UCSD-AML1 (cell line): ENCODE measurements around the gene HYKK.
"Not testable (repeated sequence)": the region's sequence is repeated elsewhere in the genome, so short reads cannot be mapped to it uniquely, and the experiment has no call there.

Experiments
- DNase-seq: peaks from one replicate; lab custom pipeline; 2025; ENCODE audit not compliant: unreplicated experiment; lab: John Stamatoyannopoulos, UW

The HYKK gene

DNA sequence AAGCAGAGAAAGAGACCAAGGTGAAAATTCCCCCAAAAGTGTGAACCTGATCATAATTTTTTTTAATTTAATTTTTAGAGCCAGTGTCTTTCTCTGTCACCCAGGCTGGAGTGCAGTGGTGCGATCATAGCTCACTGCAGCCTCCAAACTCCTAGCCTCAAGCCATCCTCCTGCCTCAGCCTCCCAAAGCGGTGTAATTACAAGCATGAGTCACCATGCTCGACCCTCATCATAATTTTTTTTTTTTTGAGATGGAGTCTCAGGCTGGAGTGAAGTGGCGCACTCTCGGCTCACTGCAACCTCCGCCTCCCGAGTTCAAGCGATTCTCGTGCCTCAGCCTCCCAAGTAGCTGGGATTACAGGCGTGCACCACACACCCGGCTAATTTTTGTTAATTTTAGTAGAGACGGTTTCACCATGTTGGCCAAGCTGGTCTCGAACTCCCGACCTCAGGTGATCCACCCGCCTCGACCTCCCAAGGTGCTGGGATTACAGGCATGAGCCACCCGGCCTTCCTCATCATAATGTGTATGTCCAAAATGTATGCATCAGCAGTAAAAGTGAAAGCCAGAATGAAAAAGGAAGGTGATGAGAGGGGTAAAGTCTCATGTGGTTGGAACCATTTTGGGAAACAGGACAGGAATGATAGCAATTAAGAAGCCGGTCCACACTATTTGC, 32.2 kb downstream of the HYKK start:
- not testable (repeated sequence) for DNase-seq

DNA sequence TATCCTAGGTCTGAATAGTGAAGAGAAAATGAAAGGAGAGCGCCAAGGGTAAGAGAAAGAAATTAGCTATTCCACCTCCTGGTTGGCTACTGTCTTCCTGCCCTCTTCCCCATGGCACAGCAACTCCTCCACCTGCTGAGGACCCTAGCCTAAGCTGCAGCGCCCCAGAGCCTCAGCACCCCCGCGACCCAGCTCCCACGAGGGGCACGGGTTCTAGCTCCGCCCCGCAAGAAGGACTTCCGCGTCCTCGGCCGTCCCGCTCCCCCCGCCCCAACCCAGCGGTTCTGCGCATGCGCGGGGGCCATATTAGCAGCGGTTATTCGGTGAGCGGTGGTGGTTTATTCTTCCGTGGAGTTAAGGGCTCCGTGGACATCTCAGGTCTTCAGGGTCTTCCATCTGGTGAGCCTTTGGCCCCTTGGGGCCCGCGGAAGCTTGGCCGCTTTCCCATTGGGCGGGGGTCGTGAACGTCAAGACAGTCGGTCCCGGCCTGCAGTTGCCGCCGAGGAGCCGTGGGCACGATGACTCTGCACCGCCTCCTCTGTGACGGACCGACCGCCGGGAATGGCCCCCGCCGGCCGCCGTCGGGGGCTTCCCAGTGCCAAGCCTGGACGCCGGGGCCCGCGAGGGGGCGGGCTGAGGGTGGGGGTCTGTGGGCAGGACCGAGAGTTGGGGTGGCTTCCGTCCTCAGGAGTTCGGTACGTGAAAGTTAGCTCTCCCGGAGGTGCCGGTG, 32.9 kb downstream of the HYKK start, which contains the start of gene PSMA4:
TSS of gene PSMA4 (plus strand) at position 304 of the 730 bp plus-strand sequence. CDS start 1,484 bp downstream, outside the sequence.
- peak; percentile 95 for DNase-seq

DNA sequence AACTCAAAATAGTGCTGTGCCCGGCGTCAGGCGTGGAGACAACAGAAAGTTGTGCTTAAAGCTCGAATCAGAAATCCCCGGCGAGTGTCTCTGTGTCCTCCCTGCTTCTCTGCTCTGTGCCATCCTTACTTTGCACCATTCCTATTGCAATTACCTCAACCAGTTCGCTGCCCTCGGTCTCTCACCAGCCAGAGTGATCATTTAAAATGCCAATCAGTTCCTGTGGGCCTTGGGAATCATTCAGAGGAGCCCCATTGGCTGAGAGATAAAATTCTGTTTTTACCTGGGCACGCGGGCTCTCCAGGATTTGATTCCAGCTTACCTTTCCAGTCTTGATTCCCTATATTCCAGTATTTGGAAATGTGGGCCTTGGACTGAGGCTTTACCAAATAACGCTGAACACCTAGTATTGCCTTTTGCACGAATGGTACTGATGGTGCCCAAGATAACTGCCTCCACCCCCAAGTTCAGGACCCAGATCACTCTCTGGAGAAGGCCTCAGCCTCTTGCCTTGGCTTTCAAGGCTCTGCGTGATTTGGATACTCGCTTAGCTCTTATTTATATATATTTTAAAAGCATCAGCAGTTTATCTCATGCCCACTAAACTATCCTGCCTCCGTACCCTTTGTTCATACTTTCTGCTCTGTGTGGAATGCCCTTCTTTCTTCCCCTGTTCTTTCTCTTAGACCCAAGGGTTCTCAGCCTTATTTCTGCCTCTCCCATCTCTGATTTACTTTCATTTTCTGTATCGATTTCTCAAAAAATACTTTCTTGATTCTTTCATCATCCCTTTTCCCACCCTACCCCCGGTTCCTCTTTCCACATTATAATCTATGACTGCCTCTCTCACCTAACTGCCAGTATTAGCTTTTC, 33.7 kb downstream of the HYKK start:
- DNase-seq: no peak

DNA sequence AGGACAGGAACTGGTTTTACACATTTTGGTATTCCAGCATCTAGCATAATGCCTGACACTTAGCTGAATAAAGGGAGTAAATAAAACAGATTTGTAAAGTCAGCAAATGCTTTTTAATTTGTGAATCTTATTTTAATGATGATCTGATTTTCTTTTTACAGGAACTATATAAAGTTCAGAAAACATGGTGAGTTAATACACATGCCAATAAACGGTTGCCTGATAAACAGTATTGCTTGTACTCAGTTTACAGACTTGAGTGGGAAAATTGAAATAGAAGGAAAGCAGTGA, 34.3 kb downstream of the HYKK start:
- no peak for DNase-seq

DNA sequence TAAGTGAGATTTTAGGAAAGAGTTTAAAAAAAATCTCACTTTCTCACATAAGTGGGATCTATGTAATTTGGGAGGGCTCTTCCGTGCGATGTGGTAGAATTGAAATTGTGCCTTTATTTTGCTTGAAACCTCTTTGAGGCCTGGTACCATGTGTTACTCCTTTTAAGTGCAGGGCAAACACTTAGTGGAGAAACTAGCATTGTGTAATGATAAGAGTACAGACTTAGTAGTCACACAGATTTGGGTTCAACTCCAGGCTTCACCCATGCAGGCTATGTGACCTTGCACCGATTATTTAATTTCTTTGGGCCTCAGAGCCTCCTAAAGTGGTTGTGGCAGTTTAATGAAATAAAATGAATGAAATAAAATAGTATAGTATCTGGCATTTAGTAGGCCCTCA, 35.3 kb downstream of the HYKK start:
- DNase-seq: no peak

DNA sequence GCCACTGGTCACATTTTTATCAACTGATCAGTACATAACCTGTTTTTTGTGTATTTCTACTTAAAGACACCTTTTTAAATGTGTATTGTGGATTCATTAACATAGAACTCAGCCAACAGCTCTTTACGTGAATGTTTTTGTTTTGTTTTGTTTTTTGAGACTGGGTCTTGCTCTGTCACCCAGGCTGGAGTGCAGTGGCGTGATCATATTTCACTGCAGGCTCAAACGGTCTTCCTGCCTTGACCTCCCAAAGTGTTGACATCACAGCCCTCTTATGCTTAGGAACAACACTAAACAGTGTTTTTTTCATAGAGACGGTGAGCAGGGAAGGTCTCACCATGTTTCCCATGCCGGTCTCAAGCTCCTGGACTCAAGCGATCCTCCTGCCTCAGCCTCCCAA, 42.8 kb downstream of the HYKK start:
- DNase-seq: no peak

DNA sequence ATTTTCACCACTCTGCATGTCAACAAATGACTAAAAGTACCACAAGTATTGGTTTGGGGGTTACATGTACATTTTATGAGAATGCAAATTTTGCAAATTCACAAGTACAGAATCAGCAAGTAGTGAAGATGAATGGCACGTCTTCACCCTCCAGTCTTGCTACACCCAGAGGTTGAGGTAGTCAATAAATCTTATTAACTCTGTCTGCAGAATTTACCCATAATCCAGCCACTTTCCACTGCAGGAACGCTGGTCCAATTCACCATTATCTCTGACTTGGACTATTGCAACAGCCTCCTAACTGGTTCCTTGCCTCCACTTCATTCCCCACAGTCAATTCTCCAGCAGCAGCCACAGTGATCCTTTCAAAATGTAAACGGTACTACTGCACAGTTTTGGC, 43.4 kb downstream of the HYKK start:
- DNase-seq: no peak

DNA sequence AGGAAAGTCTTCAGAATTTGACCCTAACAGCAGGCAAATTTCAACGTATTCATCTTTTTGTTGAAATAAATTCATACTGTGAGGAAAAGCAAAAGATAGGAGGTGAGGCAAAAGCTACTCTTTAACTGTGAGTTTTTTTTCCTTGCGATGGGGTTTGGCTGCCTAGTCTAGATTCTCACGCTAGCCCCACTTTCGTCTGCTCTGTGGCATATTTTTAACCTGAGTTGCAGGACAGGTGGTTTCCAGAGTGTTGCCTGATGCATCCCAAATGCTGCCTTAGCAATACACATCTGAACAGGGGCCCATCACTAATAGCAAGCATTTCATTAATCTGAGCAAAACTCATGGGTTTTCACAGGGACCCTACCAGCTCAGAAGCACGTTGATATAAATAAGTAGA, 44.5 kb downstream of the HYKK start:
- DNase-seq: no peak

DNA sequence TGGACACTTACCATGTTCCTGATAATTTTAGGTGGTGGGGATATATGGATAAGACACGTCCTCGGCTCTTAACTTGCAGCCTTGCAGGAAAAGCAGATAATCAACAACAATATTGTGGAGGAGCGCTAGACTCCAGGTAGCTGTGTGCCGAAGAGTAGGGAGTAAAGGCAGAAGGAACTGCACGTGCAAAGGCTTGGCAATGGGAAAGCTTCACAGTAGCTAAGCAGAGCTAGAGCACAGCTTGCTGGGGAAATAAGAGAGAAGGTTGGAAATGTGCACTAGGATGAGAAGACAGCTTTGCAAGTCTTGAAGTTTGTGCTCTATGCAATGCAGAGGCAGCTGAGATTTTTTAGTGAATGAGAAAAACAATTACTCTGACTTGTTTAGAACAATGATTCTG, 45.2 kb downstream of the HYKK start:
- no peak for DNase-seq

DNA sequence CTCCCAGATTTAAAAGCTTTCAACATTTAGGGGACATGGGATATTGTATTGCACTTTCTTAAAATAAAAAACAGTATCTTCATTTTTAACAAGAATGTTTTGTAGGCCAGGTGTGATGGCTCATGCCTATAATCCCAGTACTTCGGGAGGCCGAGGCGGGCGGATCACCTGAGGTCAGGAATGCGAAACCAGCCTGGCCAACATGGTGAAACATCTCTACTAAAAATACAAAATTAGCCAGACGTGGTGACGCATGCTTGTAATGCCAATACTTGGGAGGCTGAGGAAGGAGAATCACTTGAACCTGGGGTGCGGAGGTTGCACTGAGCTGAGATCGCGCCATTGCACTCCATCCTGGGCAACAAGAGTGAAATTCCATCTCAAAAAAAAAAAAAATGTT, 52.8 kb downstream of the HYKK start:
- DNase-seq: not testable (repeated sequence)

DNA sequence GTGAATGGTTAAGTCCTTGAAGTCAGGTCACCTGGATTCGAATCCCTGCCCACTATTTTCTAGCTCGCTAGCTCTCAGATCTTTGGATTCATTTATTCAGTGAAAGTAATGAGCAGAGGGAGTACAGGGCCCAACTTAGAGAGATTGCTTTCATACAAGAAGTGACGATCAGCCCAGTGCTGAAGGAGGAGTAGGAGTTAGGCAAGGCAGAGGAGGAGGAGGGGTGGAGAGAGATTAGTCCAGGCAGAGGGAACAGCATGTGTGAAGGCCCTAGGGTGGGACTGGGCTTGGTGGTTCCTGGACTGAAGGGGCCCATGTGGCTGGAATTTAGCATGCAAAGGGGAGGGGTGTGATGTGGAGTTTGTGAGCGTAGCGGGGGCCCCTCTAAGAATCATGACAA, 54.1 kb downstream of the HYKK start:
- no peak for DNase-seq

DNA sequence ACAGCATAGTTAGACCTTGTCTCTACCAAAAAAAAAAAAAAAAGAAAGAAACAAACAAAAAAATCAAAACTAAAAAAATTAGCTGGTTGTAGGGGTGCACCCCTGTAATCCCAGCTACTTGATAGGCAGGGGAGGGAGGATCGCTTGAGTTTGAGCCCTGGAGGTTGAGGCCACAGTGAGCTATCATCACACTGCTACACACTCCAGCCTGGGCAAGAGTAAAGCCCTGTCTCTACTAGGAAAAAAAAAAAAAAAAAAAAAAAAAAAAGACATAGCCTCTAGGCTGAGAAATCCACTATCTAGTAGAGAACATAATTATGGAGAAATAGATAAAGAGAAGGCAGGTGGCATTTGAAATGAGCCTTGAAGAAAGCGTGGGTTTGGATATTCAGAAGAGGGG, 55.7 kb downstream of the HYKK start:
- no peak for DNase-seq

DNA sequence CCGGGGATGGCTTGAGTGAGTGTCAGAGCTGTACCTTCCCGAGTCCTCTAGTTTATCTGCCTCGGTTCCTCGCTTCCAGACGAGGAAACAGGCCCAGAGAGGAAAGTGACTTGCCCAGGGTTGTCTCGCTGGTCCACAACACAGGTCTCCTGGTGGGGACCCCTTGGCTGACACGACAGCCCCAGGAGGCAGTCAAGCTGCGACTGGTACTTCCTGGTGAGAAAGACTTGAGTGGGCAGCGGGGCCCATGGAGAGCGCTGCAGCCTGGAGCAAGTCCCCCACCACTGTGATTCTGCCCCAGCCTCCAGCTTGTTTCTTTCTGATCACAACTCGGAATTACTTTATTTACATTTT, 57.3 kb downstream of the HYKK start:
- DNase-seq: no peak

DNA sequence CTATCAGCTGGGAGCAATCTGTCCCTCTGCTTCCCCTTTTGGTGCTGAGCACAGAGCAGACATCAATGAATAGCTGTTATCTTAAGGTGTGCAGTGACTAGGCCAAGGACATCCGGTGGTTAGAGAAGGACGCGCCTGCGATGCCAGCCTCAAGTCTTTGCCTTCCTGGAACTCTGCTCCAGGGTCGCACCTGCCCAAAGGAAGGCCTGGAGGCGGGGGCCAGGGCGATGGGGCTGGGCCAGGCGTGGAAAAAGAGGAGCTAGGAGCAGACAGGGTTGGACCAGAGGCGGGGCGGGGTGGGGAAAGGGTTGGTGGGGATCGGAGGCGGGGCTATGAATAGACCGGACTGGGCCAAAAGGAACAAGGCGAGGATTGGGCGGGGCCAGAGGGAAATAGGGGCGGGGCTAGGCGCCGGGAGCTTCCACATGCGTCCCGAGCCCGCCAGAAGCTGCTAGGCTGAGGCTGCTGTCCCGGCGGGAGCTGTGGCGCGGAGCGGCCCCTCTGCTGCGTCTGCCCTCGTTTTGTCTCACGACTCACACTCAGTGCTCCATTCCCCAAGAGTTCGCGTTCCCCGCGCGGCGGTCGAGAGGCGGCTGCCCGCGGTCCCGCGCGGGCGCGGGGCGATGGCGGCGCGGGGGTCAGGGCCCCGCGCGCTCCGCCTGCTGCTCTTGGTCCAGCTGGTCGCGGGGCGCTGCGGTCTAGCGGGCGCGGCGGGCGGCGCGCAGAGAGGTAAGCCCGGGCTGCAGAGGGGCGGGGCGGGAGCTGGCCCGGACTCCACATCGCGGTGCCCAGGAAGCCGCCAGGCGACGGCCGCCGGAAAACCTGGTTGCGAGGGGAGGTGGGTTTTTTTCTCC, 57.9 kb downstream of the HYKK start, which contains the start of gene CHRNA5:
TSS of gene CHRNA5 (plus strand) at position 424 of the 854 bp plus-strand sequence. CDS start at position 624, 200 bp downstream.
- DNase-seq: peak; percentile 85

DNA sequence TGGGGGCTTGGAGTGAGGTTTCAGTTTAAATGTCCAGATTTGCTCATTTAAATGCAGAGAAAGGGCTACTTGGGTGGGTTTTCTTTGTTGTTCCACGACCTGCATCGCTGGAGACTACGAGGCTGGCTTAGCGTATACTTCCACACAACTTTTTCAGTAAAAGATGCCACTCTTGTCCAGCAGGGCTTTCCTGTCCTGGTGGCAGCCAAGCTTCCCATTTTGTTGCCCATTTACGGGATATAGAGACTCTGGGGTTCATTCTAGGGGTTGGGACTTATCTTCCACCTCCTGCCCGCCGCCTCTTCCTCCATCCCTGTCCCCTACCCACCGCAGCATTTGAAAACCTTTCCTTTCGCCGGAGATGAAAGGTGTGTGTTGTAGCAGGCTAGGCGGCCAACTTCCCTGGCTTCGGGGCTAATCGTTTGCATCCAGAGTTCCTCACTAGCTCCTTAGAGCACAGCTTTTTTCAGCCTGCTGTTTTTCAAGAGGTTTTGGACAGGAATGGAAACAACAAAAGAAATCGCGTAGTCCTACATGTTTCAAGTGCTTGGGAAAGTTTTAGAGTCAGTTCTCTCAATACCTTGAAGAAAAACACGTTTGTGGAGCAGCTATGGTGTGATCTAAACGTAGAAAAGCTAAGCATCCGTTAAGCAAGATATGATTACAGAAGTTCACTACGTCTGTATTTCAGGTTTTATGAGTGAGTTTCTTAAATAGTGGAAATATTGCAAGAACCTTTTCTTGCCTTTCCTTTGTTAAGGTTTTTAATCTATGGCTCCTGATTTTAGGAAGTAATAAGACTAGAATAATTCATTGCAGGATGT, 58.8 kb downstream of the HYKK start:
- no peak for DNase-seq

DNA sequence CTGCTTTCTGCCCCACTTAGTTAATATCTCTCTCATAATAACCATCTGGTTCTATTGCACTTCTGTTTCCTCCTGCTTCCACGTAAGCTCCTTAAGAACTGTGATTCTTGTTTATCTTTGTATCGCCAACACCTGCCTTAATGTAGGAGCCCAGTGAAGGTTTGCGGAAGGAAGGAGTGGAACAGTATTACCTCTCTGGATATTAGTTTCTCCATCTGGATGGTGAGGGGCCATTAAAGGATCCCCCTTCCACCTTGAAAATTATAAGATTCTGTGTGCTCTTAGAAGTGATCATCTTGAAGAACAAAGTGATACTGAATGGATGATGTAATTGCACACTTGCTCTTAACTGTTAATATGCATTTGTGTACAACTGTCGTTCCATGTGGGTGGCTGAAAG, 60.2 kb downstream of the HYKK start:
- DNase-seq: no peak

DNA sequence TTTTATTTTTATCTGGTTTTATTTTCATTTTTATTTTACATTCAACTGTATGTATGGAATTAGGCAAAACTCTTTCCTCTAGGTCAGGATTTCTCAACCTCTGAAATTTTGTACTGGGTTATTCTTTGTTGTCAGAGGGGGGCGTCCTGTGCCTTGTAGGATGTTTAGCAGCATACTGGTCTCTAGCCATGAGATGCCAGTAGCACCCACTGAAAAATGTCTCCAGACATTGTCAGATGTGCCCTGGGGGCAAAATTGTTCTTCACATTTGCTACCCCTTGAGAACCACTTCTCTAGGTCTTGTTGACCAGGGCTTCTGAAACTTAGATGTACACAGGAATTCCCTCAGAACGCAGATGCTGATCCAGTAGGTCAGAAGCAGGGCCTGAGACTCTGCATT, 63.3 kb downstream of the HYKK start:
- no peak for DNase-seq

DNA sequence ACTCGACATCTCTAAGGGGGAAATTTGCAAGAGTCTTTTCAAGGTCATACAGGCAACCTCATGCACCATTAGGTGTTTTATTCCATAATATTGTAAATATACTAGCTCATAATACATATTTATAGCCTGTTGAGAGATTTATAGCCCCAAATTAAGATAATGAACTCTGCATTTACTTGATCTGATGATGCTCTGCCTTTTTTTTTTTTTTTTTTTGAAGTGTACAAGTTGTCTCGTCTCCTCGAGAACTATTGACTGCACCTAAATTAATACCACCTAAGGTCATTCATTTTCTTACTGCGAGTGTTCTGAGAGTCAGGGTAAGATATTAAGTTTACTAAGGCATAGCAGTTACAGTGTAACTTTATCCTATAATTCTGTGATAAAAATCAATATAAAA, 64.0 kb downstream of the HYKK start:
- no peak for DNase-seq

DNA sequence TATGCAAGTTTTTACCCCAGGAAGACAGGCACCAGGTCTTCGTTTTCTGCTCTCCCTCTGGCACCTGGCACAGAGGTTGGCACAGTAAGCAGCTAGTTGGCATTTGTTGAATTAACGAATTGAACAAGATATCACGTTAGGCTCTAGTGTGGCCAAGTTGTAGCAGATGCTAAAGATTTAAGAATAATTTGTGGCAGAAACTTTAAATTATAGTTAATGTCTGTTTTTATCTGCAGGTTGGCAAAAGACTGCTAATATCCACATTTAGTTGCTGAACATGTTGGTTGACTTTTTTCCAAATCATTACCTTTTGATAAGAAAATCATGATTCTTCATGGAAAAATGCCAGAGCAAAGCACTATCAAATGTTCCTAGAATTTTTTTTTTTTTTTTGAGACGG, 66.0 kb downstream of the HYKK start:
- DNase-seq: no peak

DNA sequence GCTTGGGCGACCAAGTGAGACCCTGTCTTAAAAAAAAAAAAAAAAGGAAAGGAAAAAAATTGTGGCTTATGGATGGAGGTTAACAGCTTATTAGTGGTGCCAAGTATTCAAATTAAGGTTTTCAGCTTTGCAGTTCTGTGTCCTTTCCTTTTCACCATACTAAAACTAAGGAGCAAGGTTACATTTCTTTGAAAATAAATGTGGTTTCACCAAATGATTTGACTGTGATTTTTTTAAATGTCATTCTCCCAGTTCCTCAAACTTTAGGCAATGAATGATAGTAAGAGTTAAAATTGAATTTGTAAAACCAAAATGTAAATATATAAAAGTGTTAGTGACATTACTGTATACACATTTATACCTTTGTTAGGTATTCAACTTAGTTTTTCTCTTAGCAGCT, 67.6 kb downstream of the HYKK start:
- no peak for DNase-seq
